Uterus (tissue), 2 donors: ENCODE results near the gene CYP26B1.

Experiments
- POLR2A ChIP-seq, 2 donors: fragments of 450-650 bp; IDR thresholded peaks; one replicate each; pipeline ENCODE4 v1.6.1; 2016; ENCODE audit warnings: antibody characterized with exemption in 2 of 2, mild to moderate bottlenecking in 1 of 2, moderate library complexity in 1 of 2
- TF ChIP-seq, protein P1 (sequence below), 4 experiments: fragments of 200-600 bp in 2 of 4; fragments of 450-650 bp in 2 of 4; sonication (generic) in 2 of 4; IDR thresholded peaks; one replicate each; pipeline ENCODE4 v1.5.1; 2016 to 2019; ENCODE audit warnings: antibody characterized with exemption in 4 of 4, mild to moderate bottlenecking in 2 of 4, moderate library complexity in 1 of 4

DNA sequence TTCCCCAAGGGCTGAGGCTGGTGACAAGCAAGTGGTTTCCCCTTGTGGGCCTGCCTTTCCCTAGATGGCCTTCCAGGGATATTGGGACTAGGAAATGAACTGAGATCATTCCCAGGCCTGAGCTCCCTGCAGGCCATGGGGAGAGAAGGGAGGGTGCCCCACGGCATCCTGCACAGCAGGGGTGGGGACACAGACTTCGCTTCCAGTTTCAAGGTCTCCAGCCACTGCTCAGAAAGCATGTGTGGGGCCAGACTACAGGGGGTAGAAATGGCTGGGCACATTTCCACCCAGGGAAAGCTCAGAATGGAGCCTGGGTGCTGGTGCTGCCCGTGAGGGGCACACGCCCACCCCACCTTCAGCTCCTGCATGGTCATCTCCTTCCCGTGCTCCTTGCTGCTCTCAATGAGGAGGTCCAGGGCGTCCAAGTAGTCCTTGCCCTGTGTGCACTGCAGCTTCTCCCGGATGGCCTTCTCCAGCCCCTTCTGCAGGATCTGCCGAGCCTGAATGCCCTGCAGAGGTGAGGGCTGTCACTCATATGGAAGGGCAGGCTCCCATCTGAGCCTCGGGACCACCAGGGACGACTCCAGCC is 13.2 kb downstream of the CYP26B1 start:
- TF ChIP-seq, protein P1, sequence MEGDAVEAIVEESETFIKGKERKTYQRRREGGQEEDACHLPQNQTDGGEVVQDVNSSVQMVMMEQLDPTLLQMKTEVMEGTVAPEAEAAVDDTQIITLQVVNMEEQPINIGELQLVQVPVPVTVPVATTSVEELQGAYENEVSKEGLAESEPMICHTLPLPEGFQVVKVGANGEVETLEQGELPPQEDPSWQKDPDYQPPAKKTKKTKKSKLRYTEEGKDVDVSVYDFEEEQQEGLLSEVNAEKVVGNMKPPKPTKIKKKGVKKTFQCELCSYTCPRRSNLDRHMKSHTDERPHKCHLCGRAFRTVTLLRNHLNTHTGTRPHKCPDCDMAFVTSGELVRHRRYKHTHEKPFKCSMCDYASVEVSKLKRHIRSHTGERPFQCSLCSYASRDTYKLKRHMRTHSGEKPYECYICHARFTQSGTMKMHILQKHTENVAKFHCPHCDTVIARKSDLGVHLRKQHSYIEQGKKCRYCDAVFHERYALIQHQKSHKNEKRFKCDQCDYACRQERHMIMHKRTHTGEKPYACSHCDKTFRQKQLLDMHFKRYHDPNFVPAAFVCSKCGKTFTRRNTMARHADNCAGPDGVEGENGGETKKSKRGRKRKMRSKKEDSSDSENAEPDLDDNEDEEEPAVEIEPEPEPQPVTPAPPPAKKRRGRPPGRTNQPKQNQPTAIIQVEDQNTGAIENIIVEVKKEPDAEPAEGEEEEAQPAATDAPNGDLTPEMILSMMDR (IDR thresholded peaks at IDR 0.05), result no peak
- no peak for TF ChIP-seq POLR2A (IDR thresholded peaks at IDR 0.05)
